Stomach (tissue), 4 donors: ENCODE results near the gene EIF2B1.

Experiments
- CTCF ChIP-seq, 7 experiments: fragments of 450-650 bp in 4 of 7; fragments of 200-600 bp in 3 of 7; sonication (generic) in 3 of 7; IDR thresholded peaks; one replicate each; pipeline ENCODE4 v1.5.1; 2016 to 2019; ENCODE audit warnings: antibody characterized with exemption in 7 of 7, control low read depth in 2 of 7, mild to moderate bottlenecking in 1 of 7
- EP300 ChIP-seq: sonication (generic); formaldehyde crosslinking; IDR thresholded peaks from one replicate; pipeline ENCODE4 v1.6.1; 2017; ENCODE audit warnings: antibody characterized with exemption
- POLR2A ChIP-seq, 4 donors: fragments of 450-650 bp; IDR thresholded peaks; one replicate each; pipeline ENCODE4 v1.6.1; 2016; ENCODE audit warnings: antibody characterized with exemption in 4 of 4, control low read depth in 2 of 4, mild to moderate bottlenecking in 1 of 4, moderate library complexity in 1 of 4
- POLR2AphosphoS5 ChIP-seq, 3 donors: sonication (generic); formaldehyde crosslinking; IDR thresholded peaks; one replicate each; pipeline ENCODE4 v1.6.1; 2016; ENCODE audit warnings: antibody characterized with exemption in 3 of 3

DNA sequence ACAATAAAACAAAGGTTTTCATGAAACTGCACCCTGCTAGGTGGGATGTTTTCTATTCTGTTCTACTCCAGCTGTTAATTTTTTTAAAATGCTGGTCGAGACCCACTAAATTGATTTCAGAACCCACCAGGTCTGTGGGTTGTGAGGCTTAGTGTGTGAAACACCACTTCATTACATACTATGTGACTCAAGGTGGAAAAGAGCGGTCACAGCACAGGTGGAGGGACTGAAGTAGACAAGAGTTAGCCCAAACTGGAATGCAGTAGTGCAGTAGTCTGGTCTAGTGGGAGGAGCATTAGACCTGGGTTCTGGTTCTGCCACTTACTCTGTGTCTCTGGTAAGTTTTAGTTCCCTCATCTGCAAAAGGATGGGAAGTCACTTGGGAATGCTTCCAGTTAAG, 19.4 kb downstream of the EIF2B1 start:
- TF ChIP-seq POLR2A (IDR thresholded peaks at IDR 0.05): no peak
- TF ChIP-seq CTCF (IDR thresholded peaks at IDR 0.05): no peak
- no peak for TF ChIP-seq POLR2AphosphoS5 (IDR thresholded peaks at IDR 0.05)
- no peak for TF ChIP-seq EP300
